GM15510 (cell line): ENCODE measurements around the gene GLRA2.

Experiments
- POLR2A ChIP-seq: IDR thresholded peaks from 3 replicates; pipeline ENCODE4 v1.6.1; 2011; ENCODE audit warnings: borderline replicate concordance; ENCODE audit not compliant: insufficient read length; ENCODE audit errors: extremely low read depth

The GLRA2 gene

GRCh38 chrX:14641681-14642655 lies 112.6 kb downstream of the GLRA2 start:
- TF ChIP-seq POLR2A: no peak

GRCh38 chrX:14660970-14661369 lies 131.6 kb downstream of the GLRA2 start:
- no peak for TF ChIP-seq POLR2A

GRCh38 chrX:14670819-14671218 lies 141.5 kb downstream of the GLRA2 start:
- TF ChIP-seq POLR2A: no peak

GRCh38 chrX:14672611-14673172 lies 143.4 kb downstream of the GLRA2 start:
- no peak for TF ChIP-seq POLR2A

- no peak for TF ChIP-seq POLR2A
Measured at GRCh38 chrX:14673236-14673635, 143.9 kb downstream of the GLRA2 start.

GRCh38 chrX:14673764-14674163 lies 144.4 kb downstream of the GLRA2 start:
- TF ChIP-seq POLR2A: no peak

GRCh38 chrX:14675500-14675899 lies 146.2 kb downstream of the GLRA2 start:
- no peak for TF ChIP-seq POLR2A

GRCh38 chrX:14676431-14676830 lies 147.1 kb downstream of the GLRA2 start:
- TF ChIP-seq POLR2A: no peak

- no peak for TF ChIP-seq POLR2A
Measured at GRCh38 chrX:14690553-14690952, 161.2 kb downstream of the GLRA2 start.

- no peak for TF ChIP-seq POLR2A
Measured at GRCh38 chrX:14694611-14695010, 165.3 kb downstream of the GLRA2 start.

GRCh38 chrX:14697451-14697850 lies 168.1 kb downstream of the GLRA2 start:
- no peak for TF ChIP-seq POLR2A

GRCh38 chrX:14698790-14699189 lies 169.5 kb downstream of the GLRA2 start:
- no peak for TF ChIP-seq POLR2A

GRCh38 chrX:14700982-14701381 lies 171.6 kb downstream of the GLRA2 start:
- TF ChIP-seq POLR2A: no peak

GRCh38 chrX:14702145-14702544 lies 172.8 kb downstream of the GLRA2 start:
- no peak for TF ChIP-seq POLR2A

GRCh38 chrX:14712096-14712495 lies 182.8 kb downstream of the GLRA2 start:
- no peak for TF ChIP-seq POLR2A

GRCh38 chrX:14717949-14718348 lies 188.6 kb downstream of the GLRA2 start:
- no peak for TF ChIP-seq POLR2A

GRCh38 chrX:14718403-14718802 lies 189.1 kb downstream of the GLRA2 start:
- TF ChIP-seq POLR2A: no peak

GRCh38 chrX:14729058-14729457 lies 199.7 kb downstream of the GLRA2 start:
- TF ChIP-seq POLR2A: no peak
